H1 (cell line): ENCODE measurements around the gene TCF4. TPM values are rescaled to one million over a fixed set of nuclear protein-coding genes. Genes with fewer than 3 reads are reported as not detected.

Experiments
- HDAC2 ChIP-seq, 2 experiments: fragments of 300-600 bp in 1 of 2; sonication (generic) in 1 of 2; IDR thresholded peaks; 2 replicates each; pipeline ENCODE4 v1.6.1; 2011 to 2012; ENCODE audit warnings: low read depth in 2 of 2, low read length in 2 of 2, mild to moderate bottlenecking in 2 of 2, moderate library complexity in 2 of 2, borderline replicate concordance in 1 of 2, inconsistent platforms in 1 of 2
- HDAC6 ChIP-seq: IDR thresholded peaks from one replicate; pipeline ENCODE4 v1.7.1; 2012; ENCODE audit warnings: low read depth, mild to moderate bottlenecking, inconsistent platforms, low read length, moderate library complexity
- JUN ChIP-seq: IDR thresholded peaks from 2 replicates; pipeline ENCODE4 v1.6.1; 2011; ENCODE audit warnings: low read depth, mild to moderate bottlenecking, improper control_type of control experiment, low read length
- SIX5 ChIP-seq: IDR thresholded peaks from 2 replicates; pipeline ENCODE4 v1.6.1; 2011; ENCODE audit warnings: mild to moderate bottlenecking, low read depth, low read length
- TEAD4 ChIP-seq: IDR thresholded peaks from 2 replicates; pipeline ENCODE4 v1.6.1; 2012; ENCODE audit warnings: low read depth, low read length, inconsistent platforms, mixed read lengths
- YY1 ChIP-seq: IDR thresholded peaks from 2 replicates; pipeline ENCODE4 v1.6.1; 2011; ENCODE audit warnings: low read depth, mild to moderate bottlenecking, low read length
- polyA plus RNA-seq, 7 experiments: library from polyadenylated mRNA; depleted of rRNA in 3 of 7; stranded (reverse) in 5 of 7; unstranded in 2 of 7; fragments of >200 nt in 5 of 7; fragments of 200-250 nt in 2 of 7; gene quantifications; 1 replicate in 5 of 7; 2 replicates in 1 of 7; 4 replicates in 1 of 7; pipeline versions ENCODE4 v1.2.1 to v1.2.3, GENCODE V29; 2011 to 2013; ENCODE audit warnings: missing spikeins in 2 of 7, mixed read lengths in 2 of 7
- total RNA-seq: library from RNA; stranded (reverse); fragmentation: NEBNext Ultra II Directional; extraction: Animal tissue kit (Norgen Biotek cat#: 25700); gene quantifications from 2 replicates; pipeline ENCODE4 v1.2.1, GENCODE V29; 2021
- TF ChIP-seq, protein P1 (sequence below): fragments of 300-600 bp; sonication (generic); IDR thresholded peaks from 2 replicates; pipeline ENCODE4 v1.7.1; 2012; ENCODE audit warnings: low read length, moderate library complexity, mild to moderate bottlenecking, inconsistent platforms; ENCODE audit not compliant: insufficient replicate concordance
- TF ChIP-seq, protein P2 (sequence below): IDR thresholded peaks from 2 replicates; pipeline ENCODE4 v1.6.1; 2012; ENCODE audit warnings: low read length, inconsistent platforms

TCF4 gene
- total and polyA plus RNA-seq, 2 of the 8 experiments (the other 6 are each of a cell fraction or from before 2014, with no cell fraction given): 59.3 to 118 TPM

DNA sequence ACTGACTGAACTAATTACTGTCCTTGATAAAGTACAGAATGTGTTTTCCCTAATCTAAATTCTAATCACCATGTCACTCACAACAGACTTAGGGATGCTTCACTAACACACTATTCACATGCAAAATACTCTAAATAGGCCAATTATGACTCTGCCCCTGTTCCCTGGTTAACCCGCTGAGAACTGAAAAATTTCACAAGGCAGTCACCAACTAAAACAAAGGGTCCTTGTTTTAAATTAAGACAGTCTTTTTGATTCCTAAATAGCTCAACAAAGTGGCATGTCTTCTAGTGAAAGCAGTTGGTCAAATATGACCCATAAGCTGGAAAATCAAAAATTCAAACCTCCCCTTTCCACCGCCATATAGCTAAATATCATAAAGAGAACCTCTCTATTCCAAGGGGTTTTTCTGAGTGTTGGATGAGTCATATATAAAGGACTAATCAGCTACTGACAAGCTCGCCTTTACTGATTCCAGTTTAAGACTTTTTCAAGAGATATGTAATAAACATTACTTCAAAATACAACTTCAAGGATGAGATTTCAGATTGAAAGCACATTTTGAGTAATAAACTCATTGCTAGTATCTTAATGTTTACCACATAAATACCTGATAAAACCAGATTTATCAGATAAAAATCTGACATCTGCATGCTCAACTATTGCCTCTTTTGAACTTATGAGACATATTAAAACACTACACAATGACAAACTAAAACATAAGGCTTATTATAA, 235.8 kb downstream of the TCF4 start (continued):
- TF ChIP-seq, protein P1, sequence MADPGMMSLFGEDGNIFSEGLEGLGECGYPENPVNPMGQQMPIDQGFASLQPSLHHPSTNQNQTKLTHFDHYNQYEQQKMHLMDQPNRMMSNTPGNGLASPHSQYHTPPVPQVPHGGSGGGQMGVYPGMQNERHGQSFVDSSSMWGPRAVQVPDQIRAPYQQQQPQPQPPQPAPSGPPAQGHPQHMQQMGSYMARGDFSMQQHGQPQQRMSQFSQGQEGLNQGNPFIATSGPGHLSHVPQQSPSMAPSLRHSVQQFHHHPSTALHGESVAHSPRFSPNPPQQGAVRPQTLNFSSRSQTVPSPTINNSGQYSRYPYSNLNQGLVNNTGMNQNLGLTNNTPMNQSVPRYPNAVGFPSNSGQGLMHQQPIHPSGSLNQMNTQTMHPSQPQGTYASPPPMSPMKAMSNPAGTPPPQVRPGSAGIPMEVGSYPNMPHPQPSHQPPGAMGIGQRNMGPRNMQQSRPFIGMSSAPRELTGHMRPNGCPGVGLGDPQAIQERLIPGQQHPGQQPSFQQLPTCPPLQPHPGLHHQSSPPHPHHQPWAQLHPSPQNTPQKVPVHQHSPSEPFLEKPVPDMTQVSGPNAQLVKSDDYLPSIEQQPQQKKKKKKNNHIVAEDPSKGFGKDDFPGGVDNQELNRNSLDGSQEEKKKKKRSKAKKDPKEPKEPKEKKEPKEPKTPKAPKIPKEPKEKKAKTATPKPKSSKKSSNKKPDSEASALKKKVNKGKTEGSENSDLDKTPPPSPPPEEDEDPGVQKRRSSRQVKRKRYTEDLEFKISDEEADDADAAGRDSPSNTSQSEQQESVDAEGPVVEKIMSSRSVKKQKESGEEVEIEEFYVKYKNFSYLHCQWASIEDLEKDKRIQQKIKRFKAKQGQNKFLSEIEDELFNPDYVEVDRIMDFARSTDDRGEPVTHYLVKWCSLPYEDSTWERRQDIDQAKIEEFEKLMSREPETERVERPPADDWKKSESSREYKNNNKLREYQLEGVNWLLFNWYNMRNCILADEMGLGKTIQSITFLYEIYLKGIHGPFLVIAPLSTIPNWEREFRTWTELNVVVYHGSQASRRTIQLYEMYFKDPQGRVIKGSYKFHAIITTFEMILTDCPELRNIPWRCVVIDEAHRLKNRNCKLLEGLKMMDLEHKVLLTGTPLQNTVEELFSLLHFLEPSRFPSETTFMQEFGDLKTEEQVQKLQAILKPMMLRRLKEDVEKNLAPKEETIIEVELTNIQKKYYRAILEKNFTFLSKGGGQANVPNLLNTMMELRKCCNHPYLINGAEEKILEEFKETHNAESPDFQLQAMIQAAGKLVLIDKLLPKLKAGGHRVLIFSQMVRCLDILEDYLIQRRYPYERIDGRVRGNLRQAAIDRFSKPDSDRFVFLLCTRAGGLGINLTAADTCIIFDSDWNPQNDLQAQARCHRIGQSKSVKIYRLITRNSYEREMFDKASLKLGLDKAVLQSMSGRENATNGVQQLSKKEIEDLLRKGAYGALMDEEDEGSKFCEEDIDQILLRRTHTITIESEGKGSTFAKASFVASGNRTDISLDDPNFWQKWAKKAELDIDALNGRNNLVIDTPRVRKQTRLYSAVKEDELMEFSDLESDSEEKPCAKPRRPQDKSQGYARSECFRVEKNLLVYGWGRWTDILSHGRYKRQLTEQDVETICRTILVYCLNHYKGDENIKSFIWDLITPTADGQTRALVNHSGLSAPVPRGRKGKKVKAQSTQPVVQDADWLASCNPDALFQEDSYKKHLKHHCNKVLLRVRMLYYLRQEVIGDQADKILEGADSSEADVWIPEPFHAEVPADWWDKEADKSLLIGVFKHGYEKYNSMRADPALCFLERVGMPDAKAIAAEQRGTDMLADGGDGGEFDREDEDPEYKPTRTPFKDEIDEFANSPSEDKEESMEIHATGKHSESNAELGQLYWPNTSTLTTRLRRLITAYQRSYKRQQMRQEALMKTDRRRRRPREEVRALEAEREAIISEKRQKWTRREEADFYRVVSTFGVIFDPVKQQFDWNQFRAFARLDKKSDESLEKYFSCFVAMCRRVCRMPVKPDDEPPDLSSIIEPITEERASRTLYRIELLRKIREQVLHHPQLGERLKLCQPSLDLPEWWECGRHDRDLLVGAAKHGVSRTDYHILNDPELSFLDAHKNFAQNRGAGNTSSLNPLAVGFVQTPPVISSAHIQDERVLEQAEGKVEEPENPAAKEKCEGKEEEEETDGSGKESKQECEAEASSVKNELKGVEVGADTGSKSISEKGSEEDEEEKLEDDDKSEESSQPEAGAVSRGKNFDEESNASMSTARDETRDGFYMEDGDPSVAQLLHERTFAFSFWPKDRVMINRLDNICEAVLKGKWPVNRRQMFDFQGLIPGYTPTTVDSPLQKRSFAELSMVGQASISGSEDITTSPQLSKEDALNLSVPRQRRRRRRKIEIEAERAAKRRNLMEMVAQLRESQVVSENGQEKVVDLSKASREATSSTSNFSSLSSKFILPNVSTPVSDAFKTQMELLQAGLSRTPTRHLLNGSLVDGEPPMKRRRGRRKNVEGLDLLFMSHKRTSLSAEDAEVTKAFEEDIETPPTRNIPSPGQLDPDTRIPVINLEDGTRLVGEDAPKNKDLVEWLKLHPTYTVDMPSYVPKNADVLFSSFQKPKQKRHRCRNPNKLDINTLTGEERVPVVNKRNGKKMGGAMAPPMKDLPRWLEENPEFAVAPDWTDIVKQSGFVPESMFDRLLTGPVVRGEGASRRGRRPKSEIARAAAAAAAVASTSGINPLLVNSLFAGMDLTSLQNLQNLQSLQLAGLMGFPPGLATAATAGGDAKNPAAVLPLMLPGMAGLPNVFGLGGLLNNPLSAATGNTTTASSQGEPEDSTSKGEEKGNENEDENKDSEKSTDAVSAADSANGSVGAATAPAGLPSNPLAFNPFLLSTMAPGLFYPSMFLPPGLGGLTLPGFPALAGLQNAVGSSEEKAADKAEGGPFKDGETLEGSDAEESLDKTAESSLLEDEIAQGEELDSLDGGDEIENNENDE: peak; percentile 72
- TF ChIP-seq TEAD4 (no peak), JUN (0 out of 2 replicates have a peak, but pooled peaks have one; percentile 23), HDAC6 (no peak), HDAC2 (IDR thresholded peaks at IDR 0.05; ENCODE audit: borderline replicate concordance in 1 of 2, low read depth in 2 of 2, low read length in 2 of 2) (peak in 1 of 2 experiments; percentile 72; a peak in 1 of 4 replicates), SIX5 (no peak), YY1 (no peak)
- TF ChIP-seq, protein P2, sequence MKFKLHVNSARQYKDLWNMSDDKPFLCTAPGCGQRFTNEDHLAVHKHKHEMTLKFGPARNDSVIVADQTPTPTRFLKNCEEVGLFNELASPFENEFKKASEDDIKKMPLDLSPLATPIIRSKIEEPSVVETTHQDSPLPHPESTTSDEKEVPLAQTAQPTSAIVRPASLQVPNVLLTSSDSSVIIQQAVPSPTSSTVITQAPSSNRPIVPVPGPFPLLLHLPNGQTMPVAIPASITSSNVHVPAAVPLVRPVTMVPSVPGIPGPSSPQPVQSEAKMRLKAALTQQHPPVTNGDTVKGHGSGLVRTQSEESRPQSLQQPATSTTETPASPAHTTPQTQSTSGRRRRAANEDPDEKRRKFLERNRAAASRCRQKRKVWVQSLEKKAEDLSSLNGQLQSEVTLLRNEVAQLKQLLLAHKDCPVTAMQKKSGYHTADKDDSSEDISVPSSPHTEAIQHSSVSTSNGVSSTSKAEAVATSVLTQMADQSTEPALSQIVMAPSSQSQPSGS: no peak
